ENCODE measurements around the gene TCHP.
"Not testable (repeated sequence)": the region's sequence is repeated elsewhere in the genome, so short reads cannot be mapped to it uniquely, and the experiment has no call there.

Gene TCHP

DNA sequence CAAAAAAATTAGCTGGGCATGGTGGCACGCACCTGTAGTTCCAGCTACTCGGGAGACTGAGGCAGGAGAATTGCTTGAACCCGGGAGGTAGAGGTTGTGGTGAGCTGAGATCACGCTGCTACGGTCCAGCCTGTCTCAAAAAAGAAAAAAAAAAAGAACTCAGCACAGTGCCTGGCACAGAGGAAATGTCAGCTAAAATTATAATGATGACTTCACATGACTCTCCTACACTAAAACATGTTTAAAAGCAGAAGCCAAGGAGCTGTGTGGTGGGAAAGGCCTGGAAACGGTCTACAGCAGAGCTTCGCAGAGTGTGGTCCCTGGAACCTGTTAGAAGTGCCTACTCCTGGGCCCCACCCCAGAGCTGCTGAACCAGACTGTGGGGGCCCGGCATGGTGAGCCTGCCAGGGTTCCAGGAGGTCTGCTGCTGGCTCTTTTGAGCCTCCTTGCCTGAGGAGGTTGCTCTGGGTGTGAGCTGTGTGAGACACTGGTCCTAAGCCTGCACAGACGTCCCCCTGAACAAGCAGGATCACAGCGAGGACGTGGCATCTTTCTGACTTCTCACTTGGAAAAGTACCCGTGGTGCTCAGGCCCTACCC is 28.1 kb downstream of the TCHP start:
- no peak overlapping the region for H3K4me3 ChIP-seq (ENCODE audit: low read length)
- TF ChIP-seq ZNF274 (IDR thresholded peaks at IDR 0.05; ENCODE audit: low read depth, low read length): no peak

DNA sequence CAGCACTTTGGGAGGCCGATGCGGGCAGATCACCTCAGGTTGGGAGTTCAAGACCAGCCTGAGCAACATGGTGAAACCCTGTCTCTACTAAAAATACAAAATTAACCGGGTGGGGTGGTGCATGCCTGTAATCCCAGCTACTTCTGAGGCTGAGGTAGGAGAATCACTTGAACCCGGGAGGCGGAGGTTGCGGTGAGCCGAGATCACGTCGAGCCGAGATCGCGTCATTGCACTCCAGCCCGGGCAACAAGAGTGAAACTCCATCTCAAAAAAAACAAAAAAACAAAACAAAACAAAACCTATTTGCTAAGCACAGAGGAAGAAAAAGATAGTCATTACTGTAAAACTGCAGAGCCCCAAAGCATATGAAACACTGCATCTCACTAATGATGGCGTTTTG is 29.3 kb downstream of the TCHP start:
- H3K4me3 ChIP-seq (ENCODE audit: low read length): not testable (repeated sequence)

DNA sequence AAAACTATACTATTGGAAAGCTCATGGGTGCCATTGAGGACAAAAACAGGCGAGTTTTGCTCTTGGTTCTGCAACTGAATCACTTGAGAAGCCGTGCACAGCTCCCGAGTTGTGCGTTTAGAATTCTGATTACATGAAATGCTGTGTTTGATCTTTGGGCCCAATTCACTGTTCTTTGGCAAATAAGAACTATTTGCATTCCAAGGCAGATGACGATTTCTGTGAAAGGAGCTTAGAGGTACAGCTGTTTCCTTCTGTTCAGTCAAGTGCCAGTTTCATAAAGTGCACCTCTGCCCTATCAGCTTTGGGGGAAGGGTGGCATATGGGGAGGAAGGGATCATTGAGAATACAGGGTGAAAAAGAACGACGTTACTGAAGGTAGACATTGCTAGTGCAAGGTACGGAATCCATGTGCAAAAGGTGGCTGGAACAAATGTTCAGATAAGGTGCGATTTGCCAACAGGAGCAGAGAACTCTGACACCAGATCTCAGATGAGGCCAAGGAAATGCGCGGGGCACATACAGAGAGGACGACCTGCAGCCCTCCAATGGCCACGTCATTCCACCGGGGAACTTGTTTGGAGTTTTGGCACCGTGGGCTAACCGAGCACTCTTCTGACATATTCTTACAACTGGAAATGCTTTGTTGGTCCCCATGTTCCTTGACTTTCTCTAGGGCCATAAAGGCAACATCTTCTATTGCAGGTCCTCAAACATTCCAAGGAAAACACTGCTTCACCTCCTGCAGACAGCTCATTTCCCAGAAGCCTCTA is 30.1 kb downstream of the TCHP start:
- TF ChIP-seq ZNF274 (IDR thresholded peaks at IDR 0.05; ENCODE audit: low read depth, low read length): no peak
- no peak overlapping the region for H3K4me3 ChIP-seq (ENCODE audit: low read length)

DNA sequence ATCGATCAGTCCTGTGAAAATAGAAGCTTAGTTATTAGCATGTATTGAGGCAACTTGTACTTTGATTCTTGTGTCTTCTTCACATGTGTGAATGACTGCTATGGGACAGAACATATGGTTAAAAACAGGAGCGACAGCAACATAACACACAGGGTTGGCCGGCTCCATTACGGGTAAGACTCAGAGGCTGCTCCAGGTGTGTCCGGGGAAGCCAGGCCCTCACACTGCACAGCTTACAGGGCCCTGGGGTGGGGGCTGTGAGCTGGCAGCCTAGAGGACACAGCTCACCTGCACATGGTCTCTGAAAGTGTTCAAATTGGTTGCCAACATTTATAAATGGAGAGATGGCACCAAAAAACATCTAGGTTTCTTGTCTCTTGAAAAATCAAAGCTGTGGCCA is 31.1 kb downstream of the TCHP start:
- no peak overlapping the region for H3K4me3 ChIP-seq (ENCODE audit: low read length)
- TF ChIP-seq ZNF274 (IDR thresholded peaks at IDR 0.05; ENCODE audit: low read depth, low read length): no peak

DNA sequence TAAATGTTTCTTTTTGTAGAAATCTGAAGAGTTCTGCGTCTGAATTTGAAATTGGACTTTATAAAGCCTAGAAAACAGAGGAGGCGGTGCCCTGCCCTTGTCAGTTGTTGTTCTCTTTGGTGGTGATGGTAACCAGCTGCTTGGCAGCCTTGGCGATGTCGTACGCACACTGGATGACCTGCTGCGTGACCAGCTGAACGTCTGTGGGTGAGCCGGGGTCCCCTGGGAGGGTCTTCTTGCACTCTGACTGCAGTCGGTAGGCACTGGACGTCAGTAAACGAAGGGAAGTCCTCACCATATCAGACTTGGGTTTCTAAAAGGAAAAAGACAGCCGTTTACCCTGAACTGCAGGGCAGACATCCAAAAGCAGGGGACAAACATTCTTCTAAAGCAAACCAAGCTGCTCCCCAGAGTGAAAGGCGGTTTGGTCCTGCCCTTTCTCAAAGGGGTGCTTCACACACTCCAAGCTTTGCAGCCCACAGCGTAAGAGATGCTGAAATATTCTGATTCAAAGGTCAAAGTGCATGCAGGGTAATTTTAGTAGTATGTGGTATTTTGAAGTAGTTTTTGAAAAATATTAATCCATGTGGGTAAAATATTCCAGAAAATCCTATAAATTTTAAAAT is 32.9 kb downstream of the TCHP start:
- no peak for TF ChIP-seq ZNF274 (IDR thresholded peaks at IDR 0.05; ENCODE audit: low read depth, low read length)
- no peak overlapping the region for H3K4me3 ChIP-seq (ENCODE audit: low read length)

DNA sequence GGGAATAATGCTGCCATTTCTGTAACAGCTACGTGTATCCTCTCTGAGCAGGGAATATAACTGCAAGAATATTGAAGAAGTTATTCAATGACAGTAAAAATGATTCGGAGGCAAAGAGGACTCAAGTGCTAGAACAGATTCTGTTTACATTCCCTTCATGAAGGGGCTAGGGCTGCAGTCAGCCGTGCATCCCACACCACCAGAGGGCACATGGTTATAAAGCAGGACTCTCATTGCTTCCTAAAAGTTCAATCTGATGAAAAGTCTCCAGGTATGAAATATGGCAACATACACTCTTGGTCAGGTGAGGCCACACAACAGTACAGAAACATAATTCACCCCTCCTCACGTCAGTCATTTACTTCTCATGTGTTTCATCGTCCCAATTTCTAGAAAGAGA is 34.0 kb downstream of the TCHP start:
- no peak overlapping the region for H3K4me3 ChIP-seq (ENCODE audit: low read length)
- no peak for TF ChIP-seq ZNF274 (IDR thresholded peaks at IDR 0.05; ENCODE audit: low read depth, low read length)

DNA sequence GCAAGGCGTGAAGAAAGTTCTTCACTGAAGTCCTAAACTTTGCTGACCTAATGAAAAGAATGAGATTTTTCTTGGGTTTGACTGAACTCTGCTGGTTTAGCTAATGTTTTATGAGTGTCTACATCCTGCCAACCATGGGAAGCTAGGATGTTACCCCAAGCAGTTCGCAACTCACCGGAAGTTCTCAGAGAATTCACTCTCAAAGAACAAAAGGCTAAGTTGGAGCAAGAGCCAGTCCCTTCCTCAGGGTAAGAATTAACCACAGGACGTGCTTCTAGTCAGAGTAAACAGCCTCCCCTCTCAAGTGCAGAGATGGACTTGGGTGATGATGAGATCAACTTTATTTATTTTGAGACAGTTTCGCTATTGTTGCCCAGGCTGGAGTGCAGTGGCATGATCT is 37.3 kb downstream of the TCHP start:
- TF ChIP-seq ZNF274 (IDR thresholded peaks at IDR 0.05; ENCODE audit: low read depth, low read length): no peak
- H3K4me3 ChIP-seq (ENCODE audit: low read length): no peak overlapping the region

DNA sequence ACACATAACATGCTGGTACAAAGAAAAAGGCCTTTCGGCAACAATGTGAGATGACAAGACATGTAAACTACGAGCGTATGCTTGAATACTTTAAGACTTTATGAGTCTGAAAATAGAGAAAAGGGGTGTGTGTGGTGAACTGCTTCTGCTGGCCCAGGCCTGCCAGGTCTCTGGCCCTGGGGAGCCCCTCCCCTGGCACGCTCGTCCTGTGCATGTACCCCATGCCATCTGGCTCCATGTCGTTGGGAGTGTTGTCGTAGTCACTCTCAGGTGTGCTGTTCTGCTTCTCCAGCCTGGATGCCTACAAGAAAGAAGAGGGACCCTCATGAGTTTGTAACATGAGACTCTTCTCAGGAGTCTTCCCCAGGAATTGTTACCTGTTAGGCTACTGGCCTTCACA is 38.9 kb downstream of the TCHP start:
- no peak for TF ChIP-seq ZNF274 (IDR thresholded peaks at IDR 0.05; ENCODE audit: low read depth, low read length)
- H3K4me3 ChIP-seq (ENCODE audit: low read length): no peak overlapping the region

DNA sequence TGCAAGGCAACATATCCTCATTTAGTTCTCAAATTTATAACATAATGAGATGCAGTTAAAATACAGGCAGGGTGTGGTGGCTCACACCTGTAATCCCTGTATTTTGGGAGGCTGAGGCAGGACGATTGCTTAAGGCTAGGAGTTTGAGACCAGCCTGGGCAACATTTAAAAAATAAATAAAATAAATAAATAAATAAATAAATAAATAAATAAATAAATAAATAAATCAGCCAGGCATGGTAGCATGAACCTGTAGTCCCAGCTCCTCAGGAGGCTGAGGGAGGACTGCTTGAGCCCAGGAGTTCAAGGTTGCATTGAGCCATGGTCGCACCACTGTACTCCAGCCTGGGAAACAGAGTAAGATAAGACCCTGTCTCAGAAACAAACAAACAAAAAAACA is 39.4 kb downstream of the TCHP start:
- H3K4me3 ChIP-seq (ENCODE audit: low read length): no peak overlapping the region
- no peak for TF ChIP-seq ZNF274 (IDR thresholded peaks at IDR 0.05; ENCODE audit: low read depth, low read length)

DNA sequence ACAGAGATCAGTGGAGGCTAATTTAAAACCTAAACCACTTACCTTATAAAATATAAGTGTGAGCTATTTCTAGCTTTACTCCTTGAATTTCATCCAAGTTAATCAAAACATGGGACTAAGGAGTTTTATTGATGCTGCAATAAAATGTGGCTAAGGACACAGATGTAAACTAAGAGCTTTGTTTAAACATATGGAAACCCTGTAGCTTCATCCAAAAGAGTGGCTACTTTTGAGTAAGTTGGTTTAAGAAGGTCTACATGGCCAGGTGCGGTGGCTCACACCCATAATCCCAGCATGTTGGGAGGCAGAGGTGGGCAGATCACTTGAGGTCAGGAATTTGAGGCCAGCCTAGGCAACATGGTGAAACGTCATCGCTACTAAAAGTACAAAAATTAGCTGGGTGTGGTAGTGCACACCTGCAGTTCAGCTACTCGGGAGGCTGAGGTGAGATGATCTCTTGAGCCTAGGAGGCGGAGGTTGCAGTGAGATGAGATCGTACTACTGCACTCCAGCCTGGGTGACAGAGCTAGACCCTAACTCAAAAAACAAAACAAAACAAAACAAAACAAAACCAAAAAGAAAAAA is 40.4 kb downstream of the TCHP start:
- no peak for TF ChIP-seq ZNF274 (IDR thresholded peaks at IDR 0.05; ENCODE audit: low read depth, low read length)
- no peak overlapping the region for H3K4me3 ChIP-seq (ENCODE audit: low read length)

DNA sequence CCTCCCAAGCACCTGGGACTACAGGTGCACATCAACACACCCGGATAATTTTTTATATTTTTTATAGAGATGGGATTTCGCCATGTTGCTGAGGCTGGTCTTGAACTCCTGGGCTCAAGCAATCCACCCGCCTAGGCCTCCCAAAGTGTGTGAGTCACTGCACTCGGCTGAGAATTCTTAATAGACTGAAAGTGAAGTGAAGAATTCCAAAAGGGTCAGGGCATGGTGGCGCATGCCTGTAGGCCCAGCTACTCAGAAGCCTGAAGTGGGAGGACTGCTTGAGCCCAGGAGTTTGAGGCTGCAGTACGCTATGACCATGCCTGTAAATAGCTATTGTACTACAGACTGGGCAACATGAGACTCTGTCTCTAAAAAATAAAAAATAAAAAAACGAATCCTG is 43.7 kb downstream of the TCHP start:
- no peak overlapping the region for H3K4me3 ChIP-seq (ENCODE audit: low read length)
- no peak for TF ChIP-seq ZNF274 (IDR thresholded peaks at IDR 0.05; ENCODE audit: low read depth, low read length)

DNA sequence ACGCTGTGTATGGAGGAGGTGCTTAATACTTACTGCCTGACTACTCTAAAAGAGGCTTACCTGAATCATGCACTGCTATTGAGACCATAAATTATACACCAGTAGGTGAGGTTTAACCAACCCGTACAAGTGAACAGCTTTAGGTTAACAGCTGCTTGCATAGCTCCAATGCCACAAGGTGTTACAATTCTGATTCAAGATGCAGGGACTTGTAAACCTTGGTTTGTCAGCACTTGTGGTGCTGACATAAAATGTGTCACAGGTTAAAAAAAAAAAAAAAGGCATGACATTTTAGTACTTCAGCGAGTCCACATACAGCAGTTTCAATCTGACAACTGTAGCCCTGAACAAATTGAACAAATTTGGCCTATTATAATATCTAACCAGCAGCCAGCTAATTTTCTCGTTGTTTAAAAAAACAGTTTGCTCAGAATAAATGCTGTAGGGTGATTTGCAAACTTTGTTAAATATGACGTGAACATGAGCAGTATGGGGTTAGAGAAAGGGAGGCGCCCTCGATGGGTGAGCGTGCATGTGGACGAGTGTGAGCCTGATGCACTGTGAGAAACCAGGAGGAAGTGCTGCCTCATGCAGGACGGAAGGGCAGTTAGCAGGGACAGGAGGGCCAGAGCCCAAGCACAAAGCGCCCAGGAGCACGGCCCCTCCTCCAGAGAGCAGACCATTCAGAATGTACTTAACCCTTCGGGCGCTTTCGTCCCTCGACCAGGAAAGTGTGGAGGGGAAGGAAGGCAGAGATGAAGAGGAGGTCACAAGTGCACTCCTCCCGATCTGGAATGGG is 44.7 kb downstream of the TCHP start:
- no peak for TF ChIP-seq ZNF274 (IDR thresholded peaks at IDR 0.05; ENCODE audit: low read depth, low read length)
- no peak overlapping the region for H3K4me3 ChIP-seq (ENCODE audit: low read length)

DNA sequence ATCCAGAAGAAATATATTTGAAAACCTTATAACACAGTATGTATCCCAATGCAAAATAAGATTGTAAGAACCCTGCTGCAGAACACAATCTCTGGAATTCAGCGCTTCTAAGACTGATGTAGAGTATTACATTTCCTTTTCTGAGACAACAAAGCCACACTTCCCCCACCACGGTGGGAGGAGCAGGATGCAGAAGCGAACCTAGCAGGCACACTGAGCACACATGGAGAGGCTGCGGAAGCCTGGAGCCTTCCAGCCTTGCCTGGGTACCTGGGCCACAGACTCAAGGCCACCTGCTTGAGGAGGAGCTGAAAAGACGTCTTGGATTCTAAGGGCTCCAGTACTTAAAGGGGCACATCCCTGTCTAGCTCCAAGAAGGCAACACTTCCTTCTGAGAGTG is 46.4 kb downstream of the TCHP start:
- TF ChIP-seq ZNF274 (IDR thresholded peaks at IDR 0.05; ENCODE audit: low read depth, low read length): no peak
- H3K4me3 ChIP-seq (ENCODE audit: low read length): no peak overlapping the region

DNA sequence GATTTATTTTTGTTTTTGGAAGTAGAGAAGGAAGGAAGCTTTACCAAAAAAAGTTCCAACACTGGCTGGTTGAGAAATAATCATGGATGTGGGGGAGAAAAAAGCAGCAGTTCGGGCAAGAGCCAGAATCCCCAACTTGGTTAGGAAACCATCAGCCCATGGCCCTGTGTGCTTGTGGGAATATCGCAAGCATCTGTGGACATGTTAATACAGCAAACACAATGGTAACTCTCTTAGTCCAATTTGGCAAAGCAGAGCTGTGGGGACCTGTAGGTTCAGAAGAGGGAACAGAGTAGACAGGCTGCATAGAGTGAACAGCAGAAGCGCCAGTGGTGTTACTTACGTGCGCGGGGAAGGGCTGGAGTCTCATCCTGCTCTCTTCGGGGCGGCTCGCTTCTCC is 46.8 kb downstream of the TCHP start:
- no peak overlapping the region for H3K4me3 ChIP-seq (ENCODE audit: low read length)
- no peak for TF ChIP-seq ZNF274 (IDR thresholded peaks at IDR 0.05; ENCODE audit: low read depth, low read length)

Data from GM08714 (cell line).